HCT116 (cell line): Measurements from ENCODE around the gene KCNV2. TPM values are rescaled to one million over a fixed set of nuclear protein-coding genes. Genes with fewer than 3 reads are reported as not detected.
"Not testable (repeated sequence)": the region's sequence is repeated elsewhere in the genome, so short reads cannot be mapped to it uniquely, and the experiment has no call there.

Experiments
- ATAC-seq: fragments of 200-7000 bp; cut with Tn5 transposase; 2 replicates; pipeline ENCODE4 v1.9.1; 2020; ENCODE audit warnings: mild to moderate bottlenecking, moderate library complexity
- BruUV-seq: library from RNA; stranded (reverse); fragments of 400-500 nt; replicated peaks from 2 replicates; lab custom pipeline; 2021; lab: Mats Ljungman, UMichigan
- CTCF ChIA-PET: fragments of 300-600 bp; sonication (Branson Sonifier 250); formaldehyde crosslinking; loops from one replicate; lab custom pipeline; 2021; ENCODE audit warnings: antibody characterized with exemption; lab: Charles Lee
- POLR2A ChIA-PET: fragments of 300-600, 350-600 bp; sonication (Branson Sonifier 250); formaldehyde crosslinking; loops from one replicate; lab custom pipeline; 2021; ENCODE audit warnings: antibody characterized with exemption; lab: Charles Lee
- RAD21 ChIA-PET, 2 experiments: fragments of 300-600 bp; sonication (Branson Sonifier 250); formaldehyde crosslinking; loops; one replicate each; lab custom pipeline; 2023; ENCODE audit warnings: low total read pairs in 2 of 2; ENCODE audit not compliant: uncharacterized antibody in 2 of 2, unreplicated experiment in 2 of 2, low non-redundant PET in 1 of 2; lab: Charles Lee
- DNase-seq: peaks from one replicate; pipeline ENCODE4 v3.0.0-alpha.2; 2010; ENCODE audit warnings: low read depth, low spot score
- H2AFZ ChIP-seq: fragments of 200-600 bp; shearing (Covaris generic), sonication (generic); 2 replicates; pipeline ENCODE4 v1.6.1; 2017; ENCODE audit warnings: low read depth, mixed run types, mixed read lengths, antibody characterized with exemption, low read length; ENCODE audit not compliant: poor library complexity, severe bottlenecking
- H3K27ac ChIP-seq: 2 replicates; pipeline ENCODE4 v1.5.1; 2012; ENCODE audit warnings: low read depth, low read length
- H3K27me3 ChIP-seq: fragments of 200-600 bp; sonication (generic); 2 replicates; pipeline ENCODE4 v1.6.1; 2016; ENCODE audit warnings: mixed run types, low read length, mixed read lengths; ENCODE audit not compliant: insufficient read depth
- H3K36me3 ChIP-seq, 2 experiments: fragments of 200-500 bp in 1 of 2; fragments of 200-600 bp in 1 of 2; sonication (Bioruptor generic) in 1 of 2; sonication (generic) in 1 of 2; 2 replicates each; pipeline versions ENCODE4 v1.5.1 to v1.6.1; 2014 to 2016; ENCODE audit warnings: low read length in 2 of 2, inconsistent platforms in 1 of 2, mixed read lengths in 1 of 2, mixed run types in 1 of 2; ENCODE audit not compliant: insufficient read depth in 2 of 2, control insufficient read depth in 1 of 2
- H3K4me1 ChIP-seq, 2 experiments: fragments of 200-600 bp in 1 of 2; sonication (generic) in 1 of 2; 2 replicates each; pipeline versions ENCODE4 v1.5.1 to v1.6.1; 2012 to 2017; ENCODE audit warnings: low read length in 2 of 2, inconsistent platforms in 1 of 2, mild to moderate bottlenecking in 1 of 2, mixed read lengths in 1 of 2, mixed run types in 1 of 2, moderate library complexity in 1 of 2; ENCODE audit not compliant: insufficient read depth in 2 of 2, control insufficient read depth in 1 of 2
- H3K4me2 ChIP-seq: fragments of 200-600 bp; sonication (generic); 2 replicates; pipeline ENCODE4 v1.6.1; 2017; ENCODE audit warnings: mixed run types, low read length, mixed read lengths
- H3K4me3 ChIP-seq, 2 experiments: fragments of 200-600 bp in 1 of 2; sonication (generic) in 1 of 2; replicated peaks in 1 of 2; 2 replicates each; pipeline ENCODE4 v1.5.1; 2011 to 2016; ENCODE audit warnings: low read length in 2 of 2, control low read depth in 1 of 2, low read depth in 1 of 2, mild to moderate bottlenecking in 1 of 2, mixed read lengths in 1 of 2, mixed run types in 1 of 2
- H3K79me2 ChIP-seq: fragments of 200-600 bp; sonication (generic); 2 replicates; pipeline ENCODE4 v1.6.1; 2017; ENCODE audit warnings: mild to moderate bottlenecking, mixed run types, low read length, moderate library complexity, mixed read lengths; ENCODE audit not compliant: insufficient read depth
- H3K9ac ChIP-seq: fragments of 200-600 bp; sonication (generic); 2 replicates; pipeline ENCODE4 v1.6.1; 2016; ENCODE audit warnings: low read length, mixed read lengths
- H3K9me2 ChIP-seq: fragments of 200-600 bp; sonication (generic), shearing (Covaris generic); 2 replicates; pipeline ENCODE4 v1.6.1; 2017; ENCODE audit warnings: mixed run types, mild to moderate bottlenecking, moderate library complexity; ENCODE audit not compliant: insufficient read depth
- H3K9me3 ChIP-seq, 2 experiments: fragments of 200-500 bp in 1 of 2; fragments of 200-600 bp in 1 of 2; sonication (Bioruptor generic) in 1 of 2; sonication (generic) in 1 of 2; 2 replicates each; pipeline ENCODE4 v1.6.1; 2014 to 2017; ENCODE audit warnings: low read length in 2 of 2, mixed read lengths in 2 of 2, inconsistent platforms in 1 of 2, low read depth in 1 of 2, mild to moderate bottlenecking in 1 of 2, mixed run types in 1 of 2, moderate library complexity in 1 of 2; ENCODE audit not compliant: control insufficient read depth in 1 of 2, insufficient read depth in 1 of 2
- H4K20me1 ChIP-seq: fragments of 200-600 bp; sonication (generic), shearing (Covaris generic); 2 replicates; pipeline ENCODE4 v1.6.1; 2017; ENCODE audit warnings: mixed run types, mild to moderate bottlenecking, moderate library complexity; ENCODE audit not compliant: insufficient read depth
- CEBPB ChIP-seq: IDR thresholded peaks from 2 replicates; pipeline ENCODE4 v1.6.1; 2012; ENCODE audit warnings: low read depth
- FOSL1 ChIP-seq: IDR thresholded peaks from 2 replicates; pipeline ENCODE4 v1.6.1; 2012; ENCODE audit warnings: low read depth
- POLR2A ChIP-seq: IDR thresholded peaks from 2 replicates; pipeline ENCODE4 v1.7.0; 2011; ENCODE audit warnings: borderline replicate concordance; ENCODE audit not compliant: insufficient read depth, insufficient read length; ENCODE audit errors: extremely low read depth
- RAD21 ChIP-seq: IDR thresholded peaks from 2 replicates; pipeline ENCODE4 v1.6.1; 2012; ENCODE audit warnings: low read depth, mild to moderate bottlenecking
- REST ChIP-seq: IDR thresholded peaks from 2 replicates; pipeline ENCODE4 v1.6.1; 2012; ENCODE audit warnings: low read depth
- TCF7L2 ChIP-seq: IDR thresholded peaks from 2 replicates; pipeline ENCODE4 v1.7.0; 2011; ENCODE audit warnings: borderline replicate concordance, inconsistent platforms; ENCODE audit not compliant: insufficient read depth, insufficient read length; ENCODE audit errors: extremely low read depth
- YY1 ChIP-seq: IDR thresholded peaks from 2 replicates; pipeline ENCODE4 v1.6.1; 2011; ENCODE audit warnings: low read length, low read depth, moderate library complexity, mild to moderate bottlenecking; ENCODE audit not compliant: insufficient replicate concordance; ENCODE audit errors: extremely low read depth
- ZFX ChIP-seq: fragments of 450-650 bp; IDR thresholded peaks from 2 replicates; pipeline ENCODE4 v1.6.1; 2017
- intact Hi-C: fragments of 100-400 bp; cut with micrococcal nuclease; formaldehyde crosslinking; loops from 2 replicates; pipeline ENCODE4 v1.10.0; 2022
- total RNA-seq: library from RNA; stranded (reverse); gene quantifications from one replicate; pipeline ENCODE4 v1.2.1, GENCODE V29; 2021; ENCODE audit not compliant: unreplicated experiment
- TF ChIP-seq, protein P1 (sequence below): IDR thresholded peaks from 2 replicates; pipeline ENCODE4 v1.6.1; 2012

KCNV2 gene
- total RNA-seq, 1 experiment from 2014 or later, result not detected

DNA sequence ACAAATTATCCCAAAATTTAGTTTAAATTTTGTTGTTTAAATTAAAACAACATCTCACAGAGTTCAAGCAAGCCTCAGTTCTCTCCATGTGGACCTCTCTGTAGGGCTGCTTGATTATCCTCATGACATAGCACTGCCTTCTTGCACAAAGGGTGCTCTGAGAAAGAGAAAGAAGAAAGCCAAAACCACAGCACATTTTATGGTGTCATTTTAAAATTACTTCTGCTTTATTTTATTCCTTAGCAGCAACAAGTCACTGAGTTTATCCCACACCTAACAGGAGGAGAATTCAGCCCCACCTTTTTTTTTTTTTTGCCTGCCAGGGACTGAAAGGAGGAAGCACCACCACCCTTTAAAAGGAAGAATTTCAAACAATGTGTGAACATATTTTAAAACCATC is 12.8 kb upstream of the KCNV2 start:
- ATAC-seq (no peak), DNase-seq (no peak)
- no peak for TF ChIP-seq POLR2A
- TF ChIP-seq RAD21, result no peak
- no peak for TF ChIP-seq YY1
- no peak for TF ChIP-seq CEBPB
- TF ChIP-seq, protein P1, sequence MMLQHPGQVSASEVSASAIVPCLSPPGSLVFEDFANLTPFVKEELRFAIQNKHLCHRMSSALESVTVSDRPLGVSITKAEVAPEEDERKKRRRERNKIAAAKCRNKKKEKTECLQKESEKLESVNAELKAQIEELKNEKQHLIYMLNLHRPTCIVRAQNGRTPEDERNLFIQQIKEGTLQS, result no peak
- TF ChIP-seq REST, result no peak
- TF ChIP-seq FOSL1, result no peak
- TF ChIP-seq ZFX, result no peak
- no peak for TF ChIP-seq TCF7L2
- Histone ChIP-seq H4K20me1 (0 out of 2 replicates have a peak, but pooled peaks cover 3% of the 10 kb centered on the region), H3K36me3 (no peaks in the 10 kb centered on the region), H3K4me3 (no peak overlapping the region), H3K27me3 (no peaks in the 10 kb centered on the region), H3K9me2 (no peaks in the 10 kb centered on the region), H2AFZ (no peak overlapping the region), H3K4me1 (no peaks in the 10 kb centered on the region), H3K79me2 (no peaks in the 10 kb centered on the region), H3K9ac (no peak overlapping the region), H3K27ac (no peak overlapping the region), H3K4me2 (no peak overlapping the region), H3K9me3 (no peaks in the 10 kb centered on the region)
- BruUV-seq, result no TSS peak
- intact Hi-C loops, result no loop called here
- ChIA-PET CTCF (no interaction called here), POLR2A (no interaction called here), RAD21 (no interaction called here)

GRCh38 chr9:2707256-2707655 is 10.1 kb upstream of the KCNV2 start:
- H3K27ac ChIP-seq, H4K20me1 ChIP-seq, CTCF ChIA-PET, intact Hi-C loops, POLR2A ChIA-PET, H3K27me3 ChIP-seq, DNase-seq, BruUV-seq, H3K4me1 ChIP-seq, H3K36me3 ChIP-seq, H3K9me3 ChIP-seq, RAD21 ChIA-PET, H3K4me2 ChIP-seq, H3K79me2 ChIP-seq, H3K4me3 ChIP-seq, H2AFZ ChIP-seq, H3K9me2 ChIP-seq, H3K9ac ChIP-seq, ATAC-seq: not testable (repeated sequence)
